ENCODE data around the gene ESPN.

The ESPN gene

GRCh38 chr1:6502000-6502891 lies 77.7 kb downstream of the ESPN start:
- Histone ChIP-seq H3K27me3 (ENCODE audit: control insufficient read depth, insufficient read depth, low read length) (peaks cover 5% of the 10 kb centered on the region), H3K9me3 (ENCODE audit: control insufficient read depth, insufficient read depth, low read length) (no peaks in the 10 kb centered on the region), H3K4me1 (ENCODE audit: control insufficient read depth, insufficient read depth, low read length) (no peaks in the 10 kb centered on the region), H3K36me3 (ENCODE audit: control insufficient read depth, insufficient read depth, low read length) (no peaks in the 10 kb centered on the region), H3K9ac (ENCODE audit: low read depth, low read length) (no peak overlapping the region), H3K4me3 (ENCODE audit: low read depth, low read length) (no peak overlapping the region)

GRCh38 chr1:6503884-6504602 lies 79.5 kb downstream of the ESPN start:
- Histone ChIP-seq H3K9ac (ENCODE audit: low read depth, low read length) (no peak overlapping the region), H3K4me3 (ENCODE audit: low read depth, low read length) (no peak overlapping the region), H3K4me1 (ENCODE audit: control insufficient read depth, insufficient read depth, low read length) (no peaks in the 10 kb centered on the region), H3K27me3 (ENCODE audit: control insufficient read depth, insufficient read depth, low read length) (no peaks in the 10 kb centered on the region), H3K9me3 (ENCODE audit: control insufficient read depth, insufficient read depth, low read length) (no peaks in the 10 kb centered on the region), H3K36me3 (ENCODE audit: control insufficient read depth, insufficient read depth, low read length) (no peaks in the 10 kb centered on the region)

DNA sequence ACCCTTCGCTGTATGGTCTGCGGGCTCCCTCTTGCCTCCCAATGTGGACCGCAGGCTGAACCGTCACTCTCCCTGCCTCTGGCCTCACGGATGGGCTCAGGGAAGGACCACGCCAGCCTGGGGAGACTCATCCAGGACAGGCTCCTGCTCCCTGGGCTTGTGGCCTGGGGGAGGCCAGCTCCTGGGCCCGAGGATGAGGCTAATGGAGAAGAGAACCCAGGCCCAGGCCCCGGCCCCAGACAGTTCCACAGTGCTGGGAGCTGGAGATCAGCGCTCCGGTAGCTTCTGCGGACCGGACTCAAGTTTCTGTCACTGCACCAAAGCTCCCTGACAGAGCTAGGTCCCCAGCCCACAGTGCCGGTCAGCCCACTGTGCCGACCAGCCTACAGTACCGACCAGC lies 80.3 kb downstream of the ESPN start:
- no peak overlapping the region for H3K9ac ChIP-seq (ENCODE audit: low read depth, low read length)
- no peak overlapping the region for H3K4me3 ChIP-seq (ENCODE audit: low read depth, low read length)
- H3K27me3 ChIP-seq (ENCODE audit: control insufficient read depth, insufficient read depth, low read length) = no peaks in the 10 kb centered on the region
- H3K9me3 ChIP-seq (ENCODE audit: control insufficient read depth, insufficient read depth, low read length) = no peaks in the 10 kb centered on the region
- no peaks in the 10 kb centered on the region for H3K4me1 ChIP-seq (ENCODE audit: control insufficient read depth, insufficient read depth, low read length)
- no peaks in the 10 kb centered on the region for H3K36me3 ChIP-seq (ENCODE audit: control insufficient read depth, insufficient read depth, low read length)

GRCh38 chr1:6505367-6506209 lies 81.0 kb downstream of the ESPN start:
- Histone ChIP-seq H3K36me3 (ENCODE audit: control insufficient read depth, insufficient read depth, low read length) (no peaks in the 10 kb centered on the region), H3K9me3 (ENCODE audit: control insufficient read depth, insufficient read depth, low read length) (no peaks in the 10 kb centered on the region), H3K27me3 (ENCODE audit: control insufficient read depth, insufficient read depth, low read length) (no peaks in the 10 kb centered on the region), H3K4me1 (ENCODE audit: control insufficient read depth, insufficient read depth, low read length) (no peaks in the 10 kb centered on the region), H3K9ac (ENCODE audit: low read depth, low read length) (no peak overlapping the region), H3K4me3 (ENCODE audit: low read depth, low read length) (no peak overlapping the region)

DNA sequence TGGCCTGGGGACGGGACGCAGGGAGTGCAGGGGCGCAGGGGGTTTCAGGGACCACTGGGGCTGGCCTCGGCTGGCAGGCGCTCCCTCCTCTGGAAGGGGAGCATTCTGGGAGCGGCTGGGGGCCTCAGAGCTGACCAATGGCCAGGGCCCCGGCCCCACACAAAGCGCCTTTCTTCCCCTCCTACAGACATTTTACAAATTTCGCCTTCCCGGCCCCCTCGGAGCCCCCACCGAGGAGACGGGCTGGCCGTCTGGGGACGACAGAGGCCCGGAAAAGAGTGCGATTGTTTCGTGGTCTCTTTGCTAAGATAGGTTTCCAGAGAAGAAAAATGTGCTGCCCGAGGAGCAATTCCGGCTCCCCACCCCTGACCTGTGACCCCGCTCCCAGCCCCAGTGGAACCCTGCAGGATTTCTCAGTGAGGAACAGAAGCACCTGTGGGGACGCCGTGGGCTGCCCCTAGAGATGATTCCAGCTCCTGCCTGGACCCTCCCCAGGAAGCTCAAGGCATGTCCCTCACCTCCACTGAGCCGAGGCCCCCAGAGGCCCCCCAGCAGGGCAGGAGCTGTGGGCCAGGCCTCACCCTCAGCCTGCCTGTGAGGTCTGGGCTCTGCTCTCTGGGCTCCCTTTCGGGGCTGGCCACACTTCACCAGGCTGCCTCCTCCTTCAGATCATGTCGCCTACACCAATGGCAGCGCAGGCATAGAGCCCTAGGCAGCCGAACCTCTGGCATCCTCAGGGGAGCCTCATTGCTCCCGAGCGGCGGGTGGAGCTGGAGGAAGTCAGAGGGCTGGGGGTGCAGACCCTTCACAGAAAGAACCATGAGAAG lies 81.8 kb downstream of the ESPN start:
- Histone ChIP-seq H3K9ac (ENCODE audit: low read depth, low read length) (no peak overlapping the region), H3K4me1 (ENCODE audit: control insufficient read depth, insufficient read depth, low read length) (no peaks in the 10 kb centered on the region), H3K36me3 (ENCODE audit: control insufficient read depth, insufficient read depth, low read length) (no peaks in the 10 kb centered on the region)

DNA sequence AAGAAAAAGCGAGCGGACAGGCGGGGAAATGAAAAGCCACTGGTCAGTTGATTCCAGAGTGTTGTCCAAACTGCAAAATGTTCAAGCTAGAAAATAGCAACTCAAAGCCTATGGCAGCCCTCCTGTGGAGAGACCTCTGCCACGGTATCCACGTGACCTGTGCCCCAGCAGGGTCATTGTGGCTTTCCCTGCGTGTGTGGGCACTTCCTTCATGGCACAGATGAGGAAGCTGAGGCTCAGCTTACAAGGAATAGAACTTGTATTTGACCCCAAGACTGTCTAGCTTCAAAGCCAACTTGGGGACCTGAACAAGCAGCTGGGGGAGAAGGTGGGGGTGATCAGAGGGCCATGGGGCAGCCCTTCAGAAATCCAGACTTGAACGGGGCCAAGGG lies 82.5 kb downstream of the ESPN start:
- Histone ChIP-seq H3K27me3 (ENCODE audit: control insufficient read depth, insufficient read depth, low read length) (no peaks in the 10 kb centered on the region), H3K4me3 (ENCODE audit: low read depth, low read length) (no peak overlapping the region), H3K9me3 (ENCODE audit: control insufficient read depth, insufficient read depth, low read length) (no peaks in the 10 kb centered on the region), H3K9ac (ENCODE audit: low read depth, low read length) (no peak overlapping the region), H3K4me1 (ENCODE audit: control insufficient read depth, insufficient read depth, low read length) (no peaks in the 10 kb centered on the region), H3K36me3 (ENCODE audit: control insufficient read depth, insufficient read depth, low read length) (no peaks in the 10 kb centered on the region)

More for the DNA sequence above, 81.8 kb downstream of the ESPN start:
- H3K4me3 ChIP-seq (ENCODE audit: low read depth, low read length) = no peak overlapping the region
- no peaks in the 10 kb centered on the region for H3K27me3 ChIP-seq (ENCODE audit: control insufficient read depth, insufficient read depth, low read length)
- H3K9me3 ChIP-seq (ENCODE audit: control insufficient read depth, insufficient read depth, low read length) = no peaks in the 10 kb centered on the region

DNA sequence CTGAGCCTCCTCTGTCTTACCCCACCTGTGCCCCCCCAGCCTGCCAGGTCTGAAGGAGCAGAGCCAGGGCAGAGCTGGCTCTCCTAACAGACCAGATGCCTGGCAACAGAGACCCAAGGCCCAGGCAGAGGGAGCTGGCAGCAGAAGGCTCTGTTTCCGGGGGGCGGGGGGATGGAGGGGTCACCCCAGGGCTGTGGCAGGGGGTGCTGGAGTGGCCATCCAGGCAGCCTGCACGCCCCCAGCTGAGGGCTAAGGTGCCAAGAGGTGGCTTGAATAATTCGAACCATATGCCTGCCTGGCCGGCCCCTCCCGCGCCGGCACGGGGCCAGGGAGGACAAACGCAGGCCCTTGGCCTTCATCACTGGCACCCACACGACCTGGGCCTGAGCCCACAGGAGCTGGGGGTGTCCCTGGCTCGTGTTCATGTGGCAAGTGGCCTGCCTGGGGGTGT lies 82.9 kb downstream of the ESPN start:
- Histone ChIP-seq H3K4me1 (ENCODE audit: control insufficient read depth, insufficient read depth, low read length) (no peaks in the 10 kb centered on the region), H3K27me3 (ENCODE audit: control insufficient read depth, insufficient read depth, low read length) (no peaks in the 10 kb centered on the region), H3K4me3 (ENCODE audit: low read depth, low read length) (no peak overlapping the region), H3K36me3 (ENCODE audit: control insufficient read depth, insufficient read depth, low read length) (no peaks in the 10 kb centered on the region), H3K9me3 (ENCODE audit: control insufficient read depth, insufficient read depth, low read length) (no peaks in the 10 kb centered on the region), H3K9ac (ENCODE audit: low read depth, low read length) (no peak overlapping the region)

GRCh38 chr1:6508154-6508815 lies 83.7 kb downstream of the ESPN start:
- Histone ChIP-seq H3K27me3 (ENCODE audit: control insufficient read depth, insufficient read depth, low read length) (no peaks in the 10 kb centered on the region), H3K36me3 (ENCODE audit: control insufficient read depth, insufficient read depth, low read length) (no peaks in the 10 kb centered on the region), H3K9me3 (ENCODE audit: control insufficient read depth, insufficient read depth, low read length) (no peaks in the 10 kb centered on the region), H3K4me3 (ENCODE audit: low read depth, low read length) (no peak overlapping the region), H3K9ac (ENCODE audit: low read depth, low read length) (no peak overlapping the region), H3K4me1 (ENCODE audit: control insufficient read depth, insufficient read depth, low read length) (no peaks in the 10 kb centered on the region)

GRCh38 chr1:6508816-6509189 lies 84.2 kb downstream of the ESPN start:
- no peaks in the 10 kb centered on the region for H3K27me3 ChIP-seq (ENCODE audit: control insufficient read depth, insufficient read depth, low read length)
- H3K9me3 ChIP-seq (ENCODE audit: control insufficient read depth, insufficient read depth, low read length) = no peaks in the 10 kb centered on the region
- H3K4me3 ChIP-seq (ENCODE audit: low read depth, low read length) = no peak overlapping the region
- H3K36me3 ChIP-seq (ENCODE audit: control insufficient read depth, insufficient read depth, low read length) = no peaks in the 10 kb centered on the region
- no peaks in the 10 kb centered on the region for H3K4me1 ChIP-seq (ENCODE audit: control insufficient read depth, insufficient read depth, low read length)
- H3K9ac ChIP-seq (ENCODE audit: low read depth, low read length) = no peak overlapping the region

GRCh38 chr1:6509220-6509918 lies 84.8 kb downstream of the ESPN start:
- H3K9me3 ChIP-seq (ENCODE audit: control insufficient read depth, insufficient read depth, low read length) = no peaks in the 10 kb centered on the region
- H3K4me3 ChIP-seq (ENCODE audit: low read depth, low read length) = no peak overlapping the region
- H3K4me1 ChIP-seq (ENCODE audit: control insufficient read depth, insufficient read depth, low read length) = no peaks in the 10 kb centered on the region
- no peaks in the 10 kb centered on the region for H3K27me3 ChIP-seq (ENCODE audit: control insufficient read depth, insufficient read depth, low read length)
- no peaks in the 10 kb centered on the region for H3K36me3 ChIP-seq (ENCODE audit: control insufficient read depth, insufficient read depth, low read length)
- no peak overlapping the region for H3K9ac ChIP-seq (ENCODE audit: low read depth, low read length)
